Activated CD4-positive, alpha-beta T cell treated with anti-CD3 and anti-CD28 coated beads, Interleukin-2, amount 50 U/mL, for 4 hours (primary cell): ENCODE measurements around the gene B4GALT5.

Source experiments
- DNase-seq, 2 experiments: peaks; one replicate each; pipeline ENCODE4 v3.0.0-alpha.2; 2020

Gene B4GALT5

DNA sequence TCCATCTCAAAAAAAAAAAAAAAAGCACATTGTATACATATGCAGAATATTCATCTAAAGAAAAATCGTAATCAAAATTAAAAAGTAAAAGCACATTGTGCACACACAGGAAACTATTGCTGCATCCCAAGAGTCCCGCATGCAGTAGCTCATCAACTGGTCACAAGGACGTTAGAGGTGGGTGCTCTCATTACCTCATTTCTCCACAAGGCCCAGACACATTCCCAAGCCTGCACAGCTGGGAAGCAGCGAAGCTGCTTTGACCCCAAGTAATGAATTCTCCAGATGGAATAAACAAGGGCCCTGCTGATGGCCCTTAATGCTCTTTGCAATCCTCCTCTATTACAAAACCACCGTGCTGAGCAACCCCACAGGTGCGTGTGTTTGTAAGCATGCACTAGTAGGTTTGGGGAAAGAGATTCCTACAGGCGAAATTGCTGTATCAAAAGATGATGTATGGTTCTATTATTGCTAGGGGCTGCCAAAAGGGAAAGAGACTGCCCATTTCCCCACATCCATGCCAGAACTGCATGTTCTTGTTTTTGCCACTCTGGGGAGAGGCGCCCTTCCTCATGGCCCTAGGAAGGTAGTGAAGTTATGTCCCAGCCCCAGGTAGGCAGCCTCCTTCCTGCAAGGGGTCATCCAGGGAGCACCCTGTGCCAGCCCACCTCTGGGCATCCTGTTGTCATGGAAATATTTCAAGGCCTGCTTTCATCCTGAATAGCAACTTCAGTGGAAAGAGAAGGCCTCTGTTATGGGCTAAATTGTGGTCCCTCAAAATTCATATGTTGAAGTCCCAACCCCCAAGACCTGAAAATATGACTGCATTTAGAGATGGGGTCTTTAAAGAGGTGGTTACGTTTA is 111.1 kb downstream of the B4GALT5 start:
- no peak for DNase-seq

DNA sequence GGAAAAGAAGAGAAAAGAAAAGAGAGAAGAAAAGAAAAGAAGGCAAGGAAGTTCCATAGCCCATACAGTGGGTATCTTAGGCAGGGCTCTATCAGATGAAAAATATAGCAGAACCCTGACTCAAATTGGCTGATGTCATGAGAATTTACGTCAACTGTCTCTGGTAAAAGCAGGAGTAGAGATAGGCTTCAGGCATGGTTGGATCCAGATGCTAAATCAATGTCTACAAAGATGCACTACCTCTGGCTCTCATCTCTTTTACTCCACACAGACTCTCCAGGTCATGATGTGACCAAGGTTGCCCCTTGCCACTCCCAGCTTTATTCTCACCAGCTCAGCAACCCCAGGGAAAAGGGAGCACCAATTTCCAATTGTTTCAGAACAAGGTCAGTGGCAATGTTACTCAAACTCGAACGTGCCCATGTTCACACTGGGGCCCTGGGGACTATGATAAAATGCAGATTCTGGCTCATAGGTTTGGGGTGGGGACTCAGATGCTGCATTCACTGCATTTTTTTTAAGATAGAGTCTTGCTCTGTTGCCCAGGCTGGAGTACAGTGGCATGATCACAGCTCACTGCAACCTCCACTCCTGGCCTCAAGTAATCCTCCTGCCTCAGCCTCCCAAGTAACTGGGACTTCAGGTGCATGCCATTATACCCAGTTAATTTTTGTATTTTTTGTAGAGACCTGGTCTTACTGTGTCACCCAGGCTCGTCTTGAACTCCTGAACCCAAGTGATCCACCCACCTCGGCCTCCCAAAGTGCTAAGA is 112.3 kb downstream of the B4GALT5 start:
- DNase-seq = no peak

DNA sequence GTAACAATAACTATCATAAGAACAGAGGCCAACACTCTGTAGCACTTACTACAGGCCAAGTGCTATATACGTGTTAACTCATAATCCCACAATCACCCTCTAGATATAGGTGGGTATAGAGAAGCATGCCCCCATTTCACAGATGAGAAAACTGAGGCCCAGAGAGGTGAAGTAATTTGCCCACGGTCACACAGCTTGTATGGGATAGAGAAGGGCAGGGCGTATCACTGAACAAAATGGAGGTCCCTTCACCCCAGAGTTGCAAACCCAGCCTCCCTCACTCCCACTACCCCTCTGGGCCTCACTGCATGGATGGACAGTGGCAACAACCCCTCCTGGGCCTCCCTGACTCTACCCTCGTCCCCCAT is 113.9 kb downstream of the B4GALT5 start:
- DNase-seq = no peak

DNA sequence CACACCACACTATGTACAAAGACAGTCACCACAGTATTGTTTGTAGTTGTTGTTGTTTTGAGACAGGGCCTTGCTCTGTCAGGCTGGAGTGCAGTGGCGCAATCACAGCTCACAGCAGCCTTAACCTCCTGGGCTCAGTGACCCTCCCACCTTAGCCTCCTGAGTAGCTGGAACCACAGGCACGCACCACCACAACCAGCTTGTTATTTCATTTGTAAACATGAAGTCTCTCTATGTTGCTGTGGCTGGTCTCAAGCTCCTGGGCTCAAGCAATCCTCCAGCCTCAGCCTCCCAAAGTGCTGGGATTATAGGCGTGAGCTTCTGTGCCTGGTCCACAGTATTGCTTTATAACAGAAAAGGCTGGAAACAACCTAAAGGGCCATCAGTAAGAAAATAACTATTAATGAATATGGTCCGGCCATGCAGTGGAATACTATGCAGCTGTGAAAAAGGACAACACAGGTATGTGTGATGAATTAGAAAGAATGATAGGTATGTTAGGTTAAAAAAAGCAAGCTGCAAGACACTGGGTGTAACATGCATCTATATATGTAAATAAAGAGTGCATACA is 115.8 kb downstream of the B4GALT5 start:
- no peak for DNase-seq

DNA sequence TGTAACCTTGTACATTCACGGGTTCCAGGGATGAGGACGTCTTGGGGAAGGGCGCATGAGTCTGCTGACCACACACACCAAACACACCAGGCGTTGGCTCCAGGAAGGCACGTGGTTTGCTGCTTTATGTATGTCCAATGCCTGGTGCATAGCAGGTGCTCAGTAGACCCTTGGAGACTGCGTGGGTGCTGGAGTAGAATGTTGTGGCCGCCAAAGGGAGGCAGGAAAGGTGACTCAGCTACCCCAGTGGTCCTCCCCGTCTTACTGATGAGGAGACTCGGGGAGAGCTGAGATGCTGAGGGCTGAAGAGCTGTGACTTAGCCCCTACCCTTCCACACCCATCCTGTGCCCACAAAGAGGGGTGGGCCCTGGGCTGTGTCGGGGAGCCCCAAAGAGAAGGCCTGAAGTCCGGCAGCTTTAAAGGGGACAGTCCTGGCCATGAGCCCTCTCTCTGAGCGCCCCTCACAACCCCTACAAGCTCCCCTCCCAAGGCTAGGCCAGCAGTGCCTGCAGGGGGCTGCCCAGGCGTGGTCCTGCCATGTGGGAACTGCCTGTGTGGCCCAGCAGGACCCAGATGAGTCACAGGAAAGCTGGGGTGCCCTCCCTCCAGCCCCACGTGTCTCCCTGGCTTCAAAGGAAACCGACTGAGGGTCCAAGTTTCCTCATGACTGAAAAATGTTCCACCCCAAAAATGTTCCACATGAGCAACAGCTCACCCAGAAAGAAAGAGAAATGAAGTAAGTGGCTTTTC is 117.7 kb downstream of the B4GALT5 start:
- DNase-seq = peak; percentile 49 to 58

DNA sequence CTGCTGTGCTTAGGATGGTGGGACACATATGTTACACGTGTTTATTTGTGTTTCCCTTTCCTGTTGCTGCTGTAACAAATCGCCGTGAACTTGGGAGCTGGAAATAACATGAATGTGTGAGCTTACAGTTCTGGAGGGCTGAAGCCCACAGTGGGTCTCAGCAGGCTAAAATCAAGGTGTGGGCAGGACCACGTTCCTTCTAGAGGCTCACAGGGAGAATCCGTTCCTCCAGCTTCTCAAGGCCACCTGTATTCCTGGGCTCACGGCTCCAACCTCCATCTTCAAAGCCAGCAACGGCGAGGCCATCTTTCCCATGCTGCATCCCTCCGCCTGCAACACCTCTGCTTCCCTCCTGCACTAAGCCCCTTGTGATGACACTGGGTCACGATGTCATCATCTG is 118.3 kb downstream of the B4GALT5 start:
- no peak for DNase-seq

DNA sequence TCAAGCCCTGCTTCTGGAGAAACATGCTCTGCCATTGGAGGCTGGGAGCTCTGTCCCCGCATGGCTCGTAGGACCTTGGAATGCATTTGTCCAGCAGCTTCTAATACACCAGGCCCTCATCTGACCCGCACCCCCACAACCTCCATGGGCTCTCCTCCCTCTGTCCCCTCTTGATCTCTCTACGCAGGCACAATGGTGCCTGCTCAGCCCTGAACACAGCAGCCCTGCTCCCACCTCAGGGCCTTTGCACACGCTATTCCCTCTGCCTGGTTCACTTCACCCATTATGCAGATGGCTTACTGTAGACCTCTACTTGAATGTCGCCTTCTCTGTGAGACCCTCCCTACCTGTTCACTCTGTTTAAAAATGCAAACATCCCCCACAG is 118.8 kb downstream of the B4GALT5 start:
- no peak for DNase-seq

DNA sequence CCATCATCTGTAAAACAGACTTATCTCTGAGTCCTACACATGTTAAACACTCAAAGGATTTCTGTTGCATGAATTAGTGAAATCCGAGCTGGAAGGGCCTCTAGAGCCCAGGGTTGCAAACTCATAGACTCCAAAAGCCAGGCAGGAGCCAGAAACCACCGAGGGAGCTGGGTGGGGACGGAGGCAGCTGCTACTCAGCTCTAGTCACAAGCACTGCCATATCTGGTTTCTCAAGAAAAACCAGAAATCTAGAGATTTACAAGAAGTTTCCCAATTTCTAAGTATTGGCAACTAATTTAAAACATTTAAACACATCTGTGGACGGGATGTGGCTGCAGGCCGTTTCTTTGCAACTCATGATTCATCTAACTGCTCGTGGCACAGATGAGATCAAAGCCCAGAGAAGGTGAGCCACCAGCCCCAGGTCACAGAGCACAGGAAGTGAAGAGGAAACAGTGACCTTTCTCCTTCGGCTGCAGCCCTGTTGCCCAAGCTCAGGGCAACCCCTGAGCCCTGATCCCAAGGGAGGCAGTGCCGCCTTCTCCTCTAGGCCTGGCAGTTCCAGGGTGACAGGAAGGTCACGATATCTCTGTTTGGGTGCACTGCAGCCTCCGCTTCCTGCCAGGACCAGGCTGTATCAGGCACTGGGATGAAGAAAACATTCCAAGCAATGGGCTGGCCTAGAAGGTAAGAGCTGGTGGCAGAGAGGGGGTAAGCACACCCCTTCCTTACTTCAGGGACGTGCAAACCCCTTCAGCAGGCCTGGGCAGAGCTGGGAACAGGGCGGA is 119.3 kb downstream of the B4GALT5 start:
- peak; percentile 57 to 63 for DNase-seq

DNA sequence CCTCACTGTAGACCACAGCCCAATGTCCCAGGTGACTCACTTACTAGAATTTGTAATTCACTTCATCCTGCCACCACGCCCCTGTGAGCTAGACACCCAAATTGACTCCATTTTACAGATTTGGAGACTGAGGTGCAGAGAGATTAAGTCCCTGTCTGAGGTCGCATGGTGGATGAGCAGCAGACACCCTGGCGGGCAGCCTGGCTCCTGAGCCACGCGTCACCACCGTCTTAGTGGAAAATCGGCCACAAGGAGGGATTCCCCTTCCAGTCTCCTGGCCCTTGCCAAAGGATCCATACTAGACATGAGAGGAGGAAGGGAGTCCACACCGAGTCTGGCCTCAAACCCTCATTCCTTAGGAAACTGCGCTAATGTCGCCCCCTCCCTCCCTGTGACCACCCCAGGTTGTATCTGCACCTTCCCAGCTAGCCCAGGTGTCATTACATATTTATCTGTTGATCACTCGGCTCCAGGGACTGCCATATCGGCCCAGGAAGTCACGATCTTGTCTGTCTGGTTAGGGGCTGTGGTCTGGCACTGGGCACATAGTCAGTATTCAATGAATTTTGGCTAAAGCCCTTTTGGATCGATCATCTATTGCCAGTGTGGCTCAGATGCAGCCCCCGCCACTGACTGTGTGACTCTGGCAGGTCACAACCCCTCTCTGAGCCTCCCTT is 120.1 kb downstream of the B4GALT5 start:
- DNase-seq = peak in 1 of 2 experiments; percentile 17

DNA sequence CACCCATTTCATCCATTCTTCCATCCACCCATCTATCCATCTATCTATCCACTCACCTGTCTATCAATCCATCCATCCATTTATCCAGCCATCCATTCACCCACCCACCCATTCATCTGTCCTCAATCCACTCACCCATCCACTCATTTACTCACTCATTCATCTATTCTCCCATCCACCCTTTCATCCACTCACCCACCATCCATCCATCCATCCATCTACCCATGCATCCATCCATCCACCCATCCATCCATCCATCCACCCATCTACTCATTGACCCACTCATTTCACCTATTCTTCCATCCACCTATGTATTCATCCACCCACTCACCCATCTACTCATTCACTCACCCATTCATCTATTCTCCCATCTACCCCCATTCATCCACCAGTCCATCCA is 121.6 kb downstream of the B4GALT5 start:
- DNase-seq = no peak

DNA sequence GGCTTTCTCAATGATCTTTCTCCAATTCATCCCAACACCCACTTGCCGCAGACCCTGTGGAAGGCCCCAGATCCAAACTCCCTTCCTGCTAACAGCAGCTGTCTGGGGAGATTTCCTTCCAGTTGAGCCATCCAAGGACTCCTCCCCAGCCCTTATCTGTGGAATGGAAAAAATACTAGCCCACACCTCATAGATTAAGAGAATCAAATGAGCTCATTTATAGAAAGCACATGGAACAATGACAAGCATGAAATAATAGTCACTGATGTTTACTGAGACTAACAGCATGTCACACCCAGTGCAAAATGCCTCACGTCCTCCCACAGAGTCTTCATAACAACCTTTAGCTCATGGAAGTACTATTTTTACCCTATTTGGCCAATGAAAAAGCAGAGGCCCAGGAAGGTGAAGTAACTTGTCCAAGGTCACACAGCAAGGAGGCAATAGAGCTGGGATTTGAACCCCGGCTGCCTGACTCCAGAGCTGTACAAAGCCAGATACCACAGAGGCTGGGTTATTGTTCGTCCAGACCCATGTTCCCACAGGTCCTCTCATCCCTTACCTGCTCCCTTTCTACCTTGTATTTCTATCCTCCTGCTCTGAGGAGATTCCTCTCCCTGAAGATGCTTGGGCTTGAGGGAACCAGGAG is 122.3 kb downstream of the B4GALT5 start:
- no peak for DNase-seq

DNA sequence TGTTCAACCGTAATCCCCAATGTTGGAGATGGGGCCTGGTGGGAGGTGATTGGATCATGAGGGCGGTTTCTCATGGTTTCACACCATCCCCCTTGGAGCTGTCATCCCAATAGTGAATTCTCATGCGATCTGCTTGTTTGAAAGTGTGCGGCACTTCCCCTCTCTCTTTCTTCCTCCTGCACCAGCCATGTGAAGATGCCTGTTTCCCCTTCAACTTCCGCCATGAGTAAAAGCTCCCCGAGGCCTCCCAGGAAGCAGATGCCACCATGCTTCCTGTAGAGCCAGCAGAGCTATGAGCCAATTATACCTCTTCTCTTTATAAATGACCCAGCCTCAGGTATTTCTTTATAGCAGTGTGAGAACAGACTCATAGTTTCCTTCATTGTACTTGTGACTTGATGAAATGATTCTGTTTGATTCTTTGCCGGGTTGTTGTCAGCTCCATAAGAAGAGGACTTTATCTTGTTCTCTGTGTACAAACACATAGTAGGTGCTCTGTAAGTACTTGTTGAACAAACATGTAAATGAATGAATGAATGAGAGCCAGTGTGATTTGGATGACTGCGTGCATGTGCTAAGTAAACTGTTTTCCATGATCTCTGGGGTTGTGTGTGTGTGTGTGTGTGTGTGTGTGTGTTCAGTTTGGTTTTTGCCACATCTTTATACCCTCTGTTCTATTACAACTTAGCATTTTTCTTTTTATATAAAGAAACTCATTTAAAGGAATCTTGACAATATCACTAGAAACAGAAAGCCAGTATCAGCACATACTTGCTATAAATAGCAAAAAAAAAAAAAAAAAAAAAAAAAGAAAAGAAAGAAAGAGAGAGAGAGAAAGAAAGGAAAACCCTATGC is 123.3 kb downstream of the B4GALT5 start:
- no peak for DNase-seq

DNA sequence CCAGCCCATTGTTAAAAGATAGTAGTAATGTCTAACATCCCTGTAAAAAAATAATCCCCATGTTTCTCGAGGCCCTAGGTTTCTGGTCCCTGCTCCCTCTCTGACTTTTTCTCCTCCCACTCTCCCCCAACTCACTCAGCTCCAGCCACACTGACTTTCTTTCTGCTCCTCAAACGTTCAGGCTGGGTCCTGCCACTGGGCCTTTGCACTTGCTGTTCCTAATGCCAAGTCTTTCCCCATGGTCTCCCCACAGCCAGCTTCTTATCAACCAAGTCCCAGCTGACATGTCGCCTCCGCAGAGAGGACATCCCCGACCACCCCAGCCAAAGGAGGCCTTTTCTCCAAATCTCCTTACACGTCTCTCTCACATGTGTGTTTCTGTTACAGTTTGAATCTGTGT is 123.9 kb downstream of the B4GALT5 start:
- DNase-seq = no peak

DNA sequence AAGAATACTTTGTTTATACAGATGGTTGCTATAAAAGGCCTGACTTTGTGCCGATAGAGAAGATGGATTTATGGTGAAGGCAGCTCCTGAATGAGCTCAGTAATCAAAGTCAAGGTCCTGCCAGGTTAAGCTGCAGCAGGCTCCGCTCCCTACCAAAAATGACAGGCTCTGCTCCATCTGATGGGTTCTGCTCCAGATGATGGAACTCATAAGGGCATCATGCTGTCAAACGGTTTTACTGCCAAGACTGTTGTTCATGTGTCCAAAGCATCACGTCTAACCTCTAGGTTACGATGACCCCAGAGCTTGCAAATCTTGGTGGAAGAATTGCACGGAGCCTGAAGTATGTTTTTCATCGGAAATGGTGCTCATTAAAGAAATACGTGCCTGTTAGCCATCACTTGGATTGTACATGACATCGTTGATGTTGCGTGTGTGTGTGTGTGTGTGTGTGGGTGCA is 126.5 kb downstream of the B4GALT5 start:
- DNase-seq = no peak

DNA sequence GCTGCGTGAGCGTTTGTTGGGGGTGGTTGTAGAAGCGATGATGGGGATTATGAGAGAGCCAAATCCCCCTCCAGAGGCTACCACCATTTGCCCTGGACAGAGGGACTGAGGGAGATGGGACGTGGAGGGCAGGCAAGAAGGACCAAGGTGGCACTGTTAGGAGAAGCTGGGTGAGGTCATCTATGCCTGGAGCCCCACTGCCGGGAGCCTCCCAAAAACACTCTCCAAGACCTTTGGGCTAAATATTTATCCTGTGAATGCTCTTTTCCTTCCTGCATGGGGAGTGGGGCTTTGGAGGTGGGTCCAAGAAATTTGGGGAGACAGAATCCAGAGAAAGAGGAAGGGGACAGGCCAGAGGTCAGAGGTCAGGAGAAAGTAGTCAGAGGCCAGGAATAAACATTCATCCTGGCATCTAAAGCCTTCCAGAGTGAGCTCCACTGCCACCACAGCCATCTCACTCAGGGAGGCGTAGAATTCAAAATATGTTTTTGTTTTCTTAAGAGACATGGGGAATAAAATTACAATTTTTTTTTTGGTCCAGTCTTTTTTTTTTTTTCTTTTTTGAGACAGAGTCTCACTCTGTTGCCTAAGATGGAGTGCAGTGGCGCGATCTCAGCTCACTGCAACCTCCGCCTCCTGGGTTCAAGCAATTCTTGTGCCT is 128.0 kb downstream of the B4GALT5 start:
- DNase-seq = no peak

DNA sequence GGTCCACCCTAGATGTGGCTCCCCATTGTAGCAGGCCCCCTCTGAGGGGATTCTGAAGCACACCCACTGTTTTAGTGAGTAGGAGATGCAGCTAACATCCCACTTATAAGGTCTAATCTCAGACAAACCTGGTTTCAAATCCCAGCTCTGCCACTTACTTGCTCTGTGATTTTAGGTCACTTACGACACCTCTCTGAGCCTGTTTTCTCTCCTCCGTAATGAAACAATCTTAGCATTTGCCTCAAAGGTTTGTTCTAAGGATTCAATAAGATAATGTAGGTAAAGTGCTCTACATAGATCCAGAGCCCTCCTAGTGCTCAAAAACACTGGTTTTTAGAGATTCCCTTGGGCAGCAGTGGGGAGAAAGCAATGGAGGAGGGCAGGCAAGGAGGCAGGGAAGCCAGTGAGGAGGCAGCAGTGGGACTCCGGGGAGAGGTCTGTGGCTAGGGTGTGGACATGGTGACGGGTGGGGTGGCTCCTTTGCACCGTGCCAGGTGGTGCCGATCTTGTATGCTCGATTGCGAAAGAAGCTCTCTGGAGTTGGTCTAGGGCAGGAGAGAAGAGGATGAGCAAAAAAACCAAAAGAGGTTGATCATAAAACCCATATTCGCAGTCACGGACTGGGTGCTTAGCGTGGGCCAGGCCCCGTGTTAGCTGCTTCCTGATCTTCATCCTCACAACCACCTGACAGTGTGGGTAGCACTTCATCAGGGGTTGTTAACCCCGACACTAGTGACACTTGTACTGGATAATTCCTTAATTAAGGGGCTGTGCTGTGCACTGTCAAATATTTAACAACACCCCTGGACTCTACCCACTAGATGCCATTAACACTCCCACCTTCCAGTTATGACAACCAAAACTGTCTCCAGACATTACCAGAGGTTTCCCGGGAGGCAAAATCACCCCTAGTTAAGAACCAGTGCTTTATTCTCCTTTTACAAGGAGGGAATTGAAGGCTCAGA is 129.0 kb downstream of the B4GALT5 start:
- no peak for DNase-seq

DNA sequence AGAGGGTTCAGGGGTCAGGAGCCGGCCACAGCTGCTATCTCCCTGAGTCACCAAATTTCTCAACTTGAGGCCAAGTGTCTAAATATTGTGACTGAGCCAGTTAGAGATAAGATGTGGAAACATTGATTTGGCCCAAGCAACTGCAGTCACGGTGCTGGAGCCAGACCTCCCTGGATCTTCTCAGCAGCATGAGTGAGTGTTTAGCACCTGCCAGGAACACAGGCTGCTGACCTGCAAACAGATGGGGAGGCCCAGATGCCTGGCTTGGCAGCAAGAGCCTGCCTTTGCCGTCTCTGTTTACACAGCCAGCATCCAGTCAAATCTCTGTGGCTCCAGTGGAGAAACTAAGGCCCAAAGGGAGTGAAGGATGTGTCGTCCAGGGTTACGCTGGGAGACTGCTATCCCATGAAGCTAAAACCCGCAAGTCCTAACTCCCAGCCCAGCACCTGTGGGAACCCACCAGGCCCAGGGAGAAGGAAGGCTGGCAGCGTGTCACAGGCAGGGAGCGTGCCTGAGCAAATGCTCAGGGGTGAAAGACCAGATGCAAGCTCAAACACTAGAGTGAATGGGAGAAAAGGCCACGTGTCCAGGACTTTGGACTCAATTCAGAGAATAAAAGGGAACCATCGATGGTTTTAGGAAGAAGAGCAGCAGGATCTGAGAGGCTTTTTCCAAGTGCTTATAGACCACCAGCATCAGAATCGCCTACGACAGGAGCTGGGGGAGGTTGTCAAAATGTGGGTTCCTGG is 129.8 kb downstream of the B4GALT5 start:
- no peak for DNase-seq

DNA sequence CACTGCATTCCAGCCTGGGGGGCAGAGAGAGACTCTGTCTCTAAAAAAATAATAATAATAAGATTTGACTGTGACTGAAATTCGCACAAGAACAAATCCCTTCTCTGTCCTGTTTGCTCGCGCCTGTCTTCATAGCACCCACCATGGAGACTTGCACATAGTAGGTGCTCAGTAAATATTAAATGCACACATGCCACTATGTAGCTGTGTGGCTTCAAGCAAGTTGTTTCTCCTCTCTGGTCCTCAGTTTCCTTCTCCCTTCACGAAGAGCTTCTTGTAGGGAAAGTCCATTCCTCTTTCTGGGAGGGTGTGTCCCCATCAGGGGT is 130.4 kb downstream of the B4GALT5 start:
- no peak for DNase-seq
